Activated CD4-positive, alpha-beta T cell treated with anti-CD3 and anti-CD28 coated beads, Interleukin-2, amount 10 ng/mL, durations not matched to agents 24 days and 14 days (primary cell): ENCODE results near the gene UBQLNL. TPM values are rescaled to one million over a fixed set of nuclear protein-coding genes. Genes with fewer than 3 reads are reported as not detected.

Source experiments
- DNase-seq: peaks from one replicate; pipeline ENCODE4 v3.0.0; 2022
- H3K27ac Mint-ChIP-seq: one replicate; pipeline ENCODE4 v1.8.0; 2022; ENCODE audit warnings: mild to moderate bottlenecking, mixed read lengths
- H3K27me3 Mint-ChIP-seq: one replicate; pipeline ENCODE4 v1.8.0; 2022; ENCODE audit warnings: mixed read lengths
- H3K36me3 Mint-ChIP-seq: one replicate; pipeline ENCODE4 v1.8.0; 2022; ENCODE audit warnings: low read depth, mild to moderate bottlenecking, mixed read lengths
- H3K4me1 Mint-ChIP-seq: one replicate; pipeline ENCODE4 v1.8.0; 2021; ENCODE audit warnings: mixed read lengths
- H3K4me3 Mint-ChIP-seq: one replicate; pipeline ENCODE4 v1.8.0; 2022; ENCODE audit warnings: mild to moderate bottlenecking, moderate library complexity, mixed read lengths
- H3K9me3 Mint-ChIP-seq: one replicate; pipeline ENCODE4 v1.8.0; 2021; ENCODE audit warnings: mixed read lengths
- intact Hi-C: fragments of 100-400 bp; cut with micrococcal nuclease; formaldehyde crosslinking; loops from one replicate; pipeline ENCODE4 v1.15.1; 2023
- total RNA-seq: library from RNA; stranded (reverse); gene quantifications from 2 replicates; pipeline ENCODE4 v1.2.3, GENCODE V29; 2022

The UBQLNL gene
- total RNA-seq, 1 donor from 2014 or later = not detected

- intact Hi-C loops = no loop called here
- Mint-ChIP-seq H3K4me3 (no peak overlapping the region), H3K27ac (no peak overlapping the region), H3K9me3 (no peaks in the 10 kb centered on the region), H3K4me1 (no peaks in the 10 kb centered on the region), H3K27me3 (peaks cover 8% of the 10 kb centered on the region), H3K36me3 (no peaks in the 10 kb centered on the region)
- no peak for DNase-seq
These were observed 27.6 kb downstream of the UBQLNL start for GRCh38 chr11:5488798-5489399.

- Mint-ChIP-seq H3K27ac (no peak within 1 kb of the TSS), H3K4me3 (no peak within 1 kb of the TSS), H3K4me1 (no peaks in the 10 kb centered on the region), H3K36me3 (no peaks in the 10 kb centered on the region), H3K27me3 (peaks cover 10% of the 10 kb centered on the region), H3K9me3 (no peaks in the 10 kb centered on the region)
- no peak for DNase-seq
- intact Hi-C loops = no loop called here
These were observed 28.1 kb downstream of the UBQLNL start, which contains the start of gene OR52D1 for GRCh38 chr11:5488385-5488784. Gene OR52D1 (plus strand): TSS chr11:5488685. CDS start chr11:5488707, 22 bp downstream.

DNA sequence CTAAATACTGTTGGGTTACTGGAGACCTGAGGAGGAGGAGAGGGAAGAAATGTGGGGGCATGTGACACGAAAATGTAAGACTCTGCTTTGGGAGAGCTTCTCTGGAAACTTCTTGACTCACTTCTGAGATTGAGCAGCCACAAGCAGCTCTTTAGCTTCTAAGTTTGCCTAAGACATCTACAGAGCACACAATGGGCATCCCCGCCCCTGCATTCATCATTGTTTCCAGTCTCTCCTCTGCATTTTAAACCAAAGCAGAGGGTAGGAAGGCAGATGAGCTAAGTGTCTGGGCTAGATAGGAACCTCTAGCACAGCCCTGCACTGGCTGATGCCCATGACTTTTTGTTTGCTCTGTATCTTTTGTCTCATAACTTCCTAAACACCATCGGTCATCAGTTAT is 30.1 kb downstream of the UBQLNL start:
- DNase-seq = no peak

DNA sequence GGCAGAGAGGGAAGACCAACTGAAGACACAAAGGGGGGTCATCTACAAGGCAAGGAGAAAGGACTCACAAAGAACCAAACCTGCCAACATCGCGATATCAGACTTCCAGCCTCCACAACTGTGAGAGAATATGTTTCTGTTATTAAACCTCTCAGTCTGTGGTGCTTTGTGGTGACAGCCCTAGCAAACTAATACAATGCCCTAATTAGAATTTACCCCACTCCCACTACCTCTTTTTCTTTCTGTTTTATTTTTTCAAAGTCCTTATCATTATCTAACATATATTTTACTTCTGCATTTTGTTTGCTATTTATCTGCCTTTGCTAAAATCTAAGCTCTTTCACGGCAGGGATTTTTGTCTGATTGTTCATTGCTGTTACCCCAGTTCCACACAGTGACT is 30.5 kb downstream of the UBQLNL start:
- Mint-ChIP-seq H3K36me3 (no peaks in the 10 kb centered on the region), H3K27me3 (peaks cover 4% of the 10 kb centered on the region), H3K9me3 (no peaks in the 10 kb centered on the region), H3K27ac (peak overlapping the region; percentile 34), H3K4me3 (no peak overlapping the region), H3K4me1 (no peaks in the 10 kb centered on the region)
- intact Hi-C loops = no loop called here
- DNase-seq = no peak

More for the DNA sequence above, 30.1 kb downstream of the UBQLNL start:
- peak overlapping the region; percentile 34 for H3K27ac Mint-ChIP-seq
- intact Hi-C loops = no loop called here
- no peaks in the 10 kb centered on the region for H3K4me1 Mint-ChIP-seq
- H3K9me3 Mint-ChIP-seq = no peaks in the 10 kb centered on the region
- peaks cover 7% of the 10 kb centered on the region for H3K27me3 Mint-ChIP-seq
- no peaks in the 10 kb centered on the region for H3K36me3 Mint-ChIP-seq
- no peak overlapping the region for H3K4me3 Mint-ChIP-seq

DNA sequence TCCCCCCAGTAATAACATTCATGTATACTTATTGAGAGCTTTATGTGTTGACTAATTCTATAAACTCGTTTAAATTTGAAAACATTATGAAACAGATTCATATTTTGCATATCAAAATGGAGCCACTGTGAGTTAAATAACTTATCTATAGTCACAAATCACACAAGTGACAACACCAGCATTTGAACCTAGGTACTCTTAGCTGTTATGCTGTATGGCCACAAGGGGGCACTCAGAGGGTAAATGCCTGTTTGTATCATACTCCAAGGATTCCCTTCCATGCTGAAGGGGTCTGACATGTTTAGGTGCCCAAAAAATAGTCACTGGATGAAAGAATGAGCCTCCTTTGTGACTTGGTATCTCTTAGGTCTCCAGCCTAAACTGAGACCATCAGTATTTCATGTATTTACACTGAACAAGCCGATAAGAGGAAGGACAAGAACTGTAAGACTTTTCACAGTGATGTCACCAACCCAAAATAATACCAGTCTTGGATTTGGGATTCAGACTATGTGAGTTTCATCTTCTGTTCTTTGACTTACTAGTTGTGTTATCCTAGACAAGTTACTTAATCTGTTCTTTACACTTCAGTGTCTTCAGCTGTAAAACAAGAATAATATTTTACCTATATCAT is 40.2 kb downstream of the UBQLNL start:
- no peak overlapping the region for H3K4me3 Mint-ChIP-seq
- DNase-seq = peak; percentile 79
- no peaks in the 10 kb centered on the region for H3K9me3 Mint-ChIP-seq
- no peak overlapping the region for H3K27ac Mint-ChIP-seq
- peaks cover 15% of the 10 kb centered on the region for H3K27me3 Mint-ChIP-seq
- intact Hi-C loops = loop anchor here (1.0 kb wide), 1 partner anchor 332 kb away; the partner anchor contains the start of gene OR52N2
- no peaks in the 10 kb centered on the region for H3K36me3 Mint-ChIP-seq
- no peaks in the 10 kb centered on the region for H3K4me1 Mint-ChIP-seq

DNA sequence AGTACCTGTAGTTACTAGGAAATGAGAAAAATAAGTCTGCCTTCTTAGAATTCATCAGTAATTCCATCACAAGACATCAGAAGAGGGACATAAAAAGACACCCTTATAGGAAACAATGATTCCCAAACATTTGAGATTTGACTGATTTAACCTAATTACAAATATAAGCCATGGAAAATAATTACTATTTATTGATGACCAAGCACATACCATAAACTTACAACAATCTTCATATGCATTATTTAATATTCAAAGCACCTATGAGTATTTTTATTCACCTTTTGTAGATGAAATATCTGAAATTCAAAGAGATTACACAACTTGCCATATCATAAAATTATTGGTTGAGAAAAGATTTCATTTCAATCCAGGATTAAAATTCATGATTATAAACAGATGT is 42.6 kb downstream of the UBQLNL start:
- H3K36me3 Mint-ChIP-seq = no peaks in the 10 kb centered on the region
- intact Hi-C loops = no loop called here
- no peak overlapping the region for H3K27ac Mint-ChIP-seq
- no peak for DNase-seq
- no peaks in the 10 kb centered on the region for H3K9me3 Mint-ChIP-seq
- peaks cover 13% of the 10 kb centered on the region for H3K27me3 Mint-ChIP-seq
- H3K4me3 Mint-ChIP-seq = no peak overlapping the region
- H3K4me1 Mint-ChIP-seq = no peaks in the 10 kb centered on the region

GRCh38 chr11:5467527-5467926 is 49.0 kb downstream of the UBQLNL start:
- no peak overlapping the region for H3K4me3 Mint-ChIP-seq
- H3K9me3 Mint-ChIP-seq = no peaks in the 10 kb centered on the region
- H3K36me3 Mint-ChIP-seq = no peaks in the 10 kb centered on the region
- intact Hi-C loops = no loop called here
- H3K27ac Mint-ChIP-seq = no peak overlapping the region
- no peaks in the 10 kb centered on the region for H3K4me1 Mint-ChIP-seq
- no peak for DNase-seq
- peaks cover 3% of the 10 kb centered on the region for H3K27me3 Mint-ChIP-seq

Other genes with a start within 250 kb of the UBQLNL start
- not detected in 2 replicates for gene HBE1, start 246.8 kb downstream of the UBQLNL start, total RNA-seq
- gene OR51B4, start 214.8 kb downstream of the UBQLNL start, total RNA-seq = not detected in 2 replicates
- gene OR51B2, start 192.4 kb downstream of the UBQLNL start, total RNA-seq = not detected in 2 replicates
- gene OR51B5, start 173.2 kb downstream of the UBQLNL start, total RNA-seq = not detected in 2 replicates
- gene OR51B6, start 165.2 kb downstream of the UBQLNL start, total RNA-seq = not detected in 2 replicates
- not detected in 2 replicates for gene OR51M1, start 132.9 kb downstream of the UBQLNL start, total RNA-seq
- gene OR51Q1, start 94.6 kb downstream of the UBQLNL start, total RNA-seq = not detected in 2 replicates
- not detected in 2 replicates for gene OR51I1, start 75.2 kb downstream of the UBQLNL start, total RNA-seq
- gene OR51I2, start 67.4 kb downstream of the UBQLNL start, total RNA-seq = not detected in 2 replicates
- not detected in 2 replicates for gene OR52D1, start 28.0 kb downstream of the UBQLNL start, total RNA-seq
- gene UBQLN3, start 6.7 kb downstream of the UBQLNL start, total RNA-seq = not detected in 2 replicates
- gene OR52H1, start 31.8 kb upstream of the UBQLNL start, total RNA-seq = not detected in 2 replicates
- not detected in 2 replicates for gene OR52B6, start 64.2 kb upstream of the UBQLNL start, total RNA-seq
- 0.14 and 0.62 TPM in 2 replicates for gene TRIM6, start 79.9 kb upstream of the UBQLNL start, total RNA-seq
- 5.3 TPM in 2 replicates for gene TRIM34, start 108.3 kb upstream of the UBQLNL start, total RNA-seq
- gene TRIM5, start 168.4 kb upstream of the UBQLNL start, total RNA-seq = 9.3 and 9.7 TPM in 2 replicates
- 104 and 107 TPM in 2 replicates for gene TRIM22, start 173.1 kb upstream of the UBQLNL start, total RNA-seq
- gene OR56B1, start 219.7 kb upstream of the UBQLNL start, total RNA-seq = 0.16 TPM in 1 of 2 replicates, not detected in the other
- gene OR52N4, start 237.5 kb upstream of the UBQLNL start, total RNA-seq = 0.38 TPM in 1 of 2 replicates, not detected in the other